OCI-LY7 (cell line): ENCODE results near the gene ABCB8. TPM values are rescaled to one million over a fixed set of nuclear protein-coding genes. Genes with fewer than 3 reads are reported as not detected.

Source experiments
- BruUV-seq: library from RNA; stranded (reverse); fragments of 400-500 nt; replicated peaks from 2 replicates; lab custom pipeline; 2021; lab: Mats Ljungman, UMichigan
- CTCF ChIA-PET: fragments of 300-600 bp; sonication (Branson Sonifier 250); formaldehyde crosslinking; loops from one replicate; lab custom pipeline; 2022; ENCODE audit warnings: antibody characterized with exemption; ENCODE audit not compliant: unreplicated experiment; lab: Charles Lee
- POLR2A ChIA-PET: fragments of 300-600 bp; sonication (Branson Sonifier 250); formaldehyde crosslinking; loops from one replicate; lab custom pipeline; 2022; ENCODE audit warnings: antibody characterized with exemption; lab: Charles Lee
- DNase-seq: peaks from one replicate; pipeline ENCODE4 v3.0.0-alpha.2; 2015; ENCODE audit warnings: low spot score
- H2AFZ ChIP-seq: fragments of 200-600 bp; sonication (generic), shearing (Covaris generic); 2 replicates; pipeline ENCODE4 v1.6.1; 2014; ENCODE audit warnings: mild to moderate bottlenecking, antibody characterized with exemption, low read length, moderate library complexity
- H3K27ac ChIP-seq: fragments of 200-600 bp; sonication (generic); 2 replicates; pipeline ENCODE4 v1.5.1; 2014; ENCODE audit warnings: mixed run types, low read depth, mild to moderate bottlenecking, moderate library complexity, low read length, inconsistent platforms; ENCODE audit not compliant: poor library complexity, severe bottlenecking
- H3K36me3 ChIP-seq: fragments of 200-600 bp; sonication (generic); 2 replicates; pipeline ENCODE4 v1.6.1; 2014; ENCODE audit warnings: mild to moderate bottlenecking, antibody characterized with exemption, low read length, moderate library complexity, mixed read lengths; ENCODE audit not compliant: insufficient read depth
- H3K4me1 ChIP-seq: fragments of 200-600 bp; sonication (generic); 2 replicates; pipeline ENCODE4 v1.5.1; 2014; ENCODE audit warnings: mild to moderate bottlenecking, low read length; ENCODE audit not compliant: insufficient read depth, poor library complexity, severe bottlenecking
- H3K4me2 ChIP-seq: fragments of 200-600 bp; sonication (generic); 2 replicates; pipeline ENCODE4 v1.6.1; 2014; ENCODE audit warnings: mild to moderate bottlenecking, low read length
- H3K4me3 ChIP-seq: fragments of 200-600 bp; sonication (generic); 2 replicates; pipeline ENCODE4 v1.5.1; 2014; ENCODE audit warnings: mild to moderate bottlenecking, low read depth, low read length; ENCODE audit not compliant: poor library complexity, severe bottlenecking
- H3K79me2 ChIP-seq: fragments of 200-600 bp; sonication (generic); 2 replicates; pipeline ENCODE4 v1.6.1; 2016; ENCODE audit warnings: low read depth, mild to moderate bottlenecking, low read length, moderate library complexity, mixed read lengths; ENCODE audit not compliant: insufficient read depth
- H3K9me2 ChIP-seq: fragments of 200-600 bp; sonication (generic); 2 replicates; pipeline ENCODE4 v1.6.1; 2016; ENCODE audit warnings: mild to moderate bottlenecking, low read length, mixed read lengths; ENCODE audit not compliant: insufficient read depth
- H3K9me3 ChIP-seq: fragments of 200-600 bp; sonication (generic); 2 replicates; pipeline ENCODE4 v1.6.1; 2014; ENCODE audit warnings: mild to moderate bottlenecking, mixed run types, low read length, mixed read lengths
- H4K20me1 ChIP-seq: fragments of 200-600 bp; sonication (generic); 2 replicates; pipeline ENCODE4 v1.6.1; 2014; ENCODE audit warnings: mild to moderate bottlenecking, antibody characterized with exemption, low read length, moderate library complexity, mixed read lengths; ENCODE audit not compliant: insufficient read depth
- EZH2phosphoT487 ChIP-seq: fragments of 200-600 bp; sonication (generic); IDR thresholded peaks from 2 replicates; pipeline ENCODE4 v1.6.1; 2018; ENCODE audit warnings: low read depth, borderline replicate concordance, mild to moderate bottlenecking, mixed run types, antibody characterized with exemption, low read length, moderate library complexity, mixed read lengths
- intact Hi-C: fragments of 100-400 bp; cut with micrococcal nuclease; formaldehyde crosslinking; loops from one replicate; pipeline ENCODE4 v1.10.0; 2022; ENCODE audit not compliant: unreplicated experiment
- total RNA-seq, 2 experiments: library from RNA; depleted of rRNA in 1 of 2; stranded (reverse); fragments of >200 nt in 1 of 2; shearing (Covaris generic) in 1 of 2; gene quantifications; 2 replicates each; pipeline ENCODE4 v1.2.3, GENCODE V29; 2014 to 2022
- TF ChIP-seq, protein P1 (sequence below): fragments of 200-600 bp; sonication (generic); conservative IDR thresholded peaks from 2 replicates; pipeline ENCODE4 v1.5.1; 2014; ENCODE audit warnings: mild to moderate bottlenecking, antibody characterized with exemption, low read length, moderate library complexity, mixed read lengths

Gene ABCB8
- total RNA-seq, 2 experiments from 2014 or later = 32.0 to 64.7 TPM

DNA sequence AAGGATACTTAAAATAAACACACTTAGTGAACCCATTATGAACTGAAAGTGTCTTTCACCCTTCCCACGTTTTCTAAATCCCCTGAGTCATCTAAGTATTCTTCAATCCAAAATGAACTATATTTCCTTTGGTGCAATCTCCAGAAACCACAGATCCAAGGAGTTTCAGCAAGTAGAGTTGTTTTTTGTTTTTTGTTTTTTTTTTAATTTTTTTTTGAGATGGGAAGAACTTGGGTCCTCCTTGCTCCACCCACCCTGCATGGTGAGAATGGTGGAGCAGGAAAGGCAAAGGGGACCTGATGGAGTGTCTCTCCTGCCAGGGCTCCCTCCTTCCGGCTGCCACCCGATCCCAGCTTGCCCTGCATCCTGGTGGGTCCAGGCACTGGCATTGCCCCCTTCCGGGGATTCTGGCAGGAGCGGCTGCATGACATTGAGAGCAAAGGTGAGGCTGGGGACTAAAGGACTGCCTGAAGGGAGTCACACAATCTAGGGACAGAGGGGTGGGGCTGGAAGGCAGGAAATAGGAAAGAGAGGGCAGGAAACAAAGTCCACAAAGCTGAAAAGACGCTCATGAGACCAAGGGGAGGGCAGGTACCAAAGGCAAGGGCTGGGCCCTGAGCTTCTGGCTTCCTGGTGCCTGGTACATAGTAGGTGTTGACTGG, 16.1 kb upstream of the ABCB8 start:
- no peaks in the 10 kb centered on the region for H3K9me2 ChIP-seq
- CTCF ChIA-PET = interaction anchor here (0.5 kb wide), 1 partner anchor 52 kb away, joined by 3 read pairs; no protein-coding TSS in a partner anchor
- no peak overlapping the region for H2AFZ ChIP-seq
- intact Hi-C loops = no loop called here
- H3K9me3 ChIP-seq = no peaks in the 10 kb centered on the region
- no TSS peak for BruUV-seq
- POLR2A ChIA-PET = no interaction called here
- no peak for TF ChIP-seq EZH2phosphoT487
- H3K79me2 ChIP-seq = no peaks in the 10 kb centered on the region
- DNase-seq = no peak
- no peak overlapping the region for H3K4me3 ChIP-seq
- no peak overlapping the region for H3K27ac ChIP-seq
- no peaks in the 10 kb centered on the region for H4K20me1 ChIP-seq
- H3K4me2 ChIP-seq = no peak overlapping the region
- H3K36me3 ChIP-seq = no peaks in the 10 kb centered on the region
- H3K4me1 ChIP-seq = peaks cover 7% of the 10 kb centered on the region

DNA sequence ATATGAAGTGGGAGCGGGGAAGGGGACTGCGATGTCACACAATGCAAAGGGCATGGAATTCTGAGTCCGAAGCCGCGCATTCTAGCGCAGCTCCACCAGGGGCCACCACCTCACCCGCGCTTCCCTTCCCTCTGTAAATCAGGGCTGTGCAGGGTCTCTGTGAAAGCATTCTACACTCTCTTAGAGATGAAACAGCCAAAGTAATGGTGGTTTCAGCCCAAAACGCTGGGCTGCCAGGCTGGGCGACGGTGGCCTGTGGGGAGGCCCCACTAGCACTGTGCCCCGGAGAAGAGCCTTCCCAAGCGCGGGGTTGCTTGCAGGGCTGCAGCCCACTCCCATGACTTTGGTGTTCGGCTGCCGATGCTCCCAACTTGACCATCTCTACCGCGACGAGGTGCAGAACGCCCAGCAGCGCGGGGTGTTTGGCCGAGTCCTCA, 15.3 kb upstream of the ABCB8 start:
- ChIA-PET POLR2A (no interaction called here), CTCF (interaction anchor here (0.6 kb wide), 1 partner anchor 20 kb away, joined by 8 read pairs; no protein-coding TSS in a partner anchor)
- TF ChIP-seq, protein P1, sequence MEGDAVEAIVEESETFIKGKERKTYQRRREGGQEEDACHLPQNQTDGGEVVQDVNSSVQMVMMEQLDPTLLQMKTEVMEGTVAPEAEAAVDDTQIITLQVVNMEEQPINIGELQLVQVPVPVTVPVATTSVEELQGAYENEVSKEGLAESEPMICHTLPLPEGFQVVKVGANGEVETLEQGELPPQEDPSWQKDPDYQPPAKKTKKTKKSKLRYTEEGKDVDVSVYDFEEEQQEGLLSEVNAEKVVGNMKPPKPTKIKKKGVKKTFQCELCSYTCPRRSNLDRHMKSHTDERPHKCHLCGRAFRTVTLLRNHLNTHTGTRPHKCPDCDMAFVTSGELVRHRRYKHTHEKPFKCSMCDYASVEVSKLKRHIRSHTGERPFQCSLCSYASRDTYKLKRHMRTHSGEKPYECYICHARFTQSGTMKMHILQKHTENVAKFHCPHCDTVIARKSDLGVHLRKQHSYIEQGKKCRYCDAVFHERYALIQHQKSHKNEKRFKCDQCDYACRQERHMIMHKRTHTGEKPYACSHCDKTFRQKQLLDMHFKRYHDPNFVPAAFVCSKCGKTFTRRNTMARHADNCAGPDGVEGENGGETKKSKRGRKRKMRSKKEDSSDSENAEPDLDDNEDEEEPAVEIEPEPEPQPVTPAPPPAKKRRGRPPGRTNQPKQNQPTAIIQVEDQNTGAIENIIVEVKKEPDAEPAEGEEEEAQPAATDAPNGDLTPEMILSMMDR = peak; percentile 64
- TF ChIP-seq EZH2phosphoT487 = no peak
- no peak overlapping the region for H3K27ac ChIP-seq
- no peak overlapping the region for H3K4me3 ChIP-seq
- H2AFZ ChIP-seq = no peak overlapping the region
- H4K20me1 ChIP-seq = no peaks in the 10 kb centered on the region
- no peaks in the 10 kb centered on the region for H3K9me2 ChIP-seq
- H3K4me2 ChIP-seq = no peak overlapping the region
- BruUV-seq = no TSS peak
- H3K36me3 ChIP-seq = no peaks in the 10 kb centered on the region
- intact Hi-C loops = no loop called here
- DNase-seq = no peak
- peaks cover 10% of the 10 kb centered on the region for H3K4me1 ChIP-seq
- H3K9me3 ChIP-seq = no peaks in the 10 kb centered on the region
- H3K79me2 ChIP-seq = no peaks in the 10 kb centered on the region

GRCh38 chr7:151013356-151013732, 14.9 kb upstream of the ABCB8 start:
- DNase-seq = no peak
- TF ChIP-seq EZH2phosphoT487 = no peak
- TF ChIP-seq, protein P1 = no peak
- no peak overlapping the region for H2AFZ ChIP-seq
- ChIA-PET POLR2A (interaction anchor here (0.5 kb wide), 1 partner anchor 311 kb away, joined by 3 read pairs; no protein-coding TSS in a partner anchor), CTCF (interaction anchor here (0.6 kb wide), 1 partner anchor 21 kb away, joined by 8 read pairs; no protein-coding TSS in a partner anchor)
- H3K4me3 ChIP-seq = no peak overlapping the region
- intact Hi-C loops = no loop called here
- no peak overlapping the region for H3K4me2 ChIP-seq
- H3K9me2 ChIP-seq = no peaks in the 10 kb centered on the region
- no peaks in the 10 kb centered on the region for H3K79me2 ChIP-seq
- H3K9me3 ChIP-seq = no peaks in the 10 kb centered on the region
- peaks cover 10% of the 10 kb centered on the region for H3K4me1 ChIP-seq
- no peaks in the 10 kb centered on the region for H4K20me1 ChIP-seq
- no TSS peak for BruUV-seq
- no peak overlapping the region for H3K27ac ChIP-seq
- H3K36me3 ChIP-seq = no peaks in the 10 kb centered on the region
